ENCODE measurements around the gene BCHE. TPM values are rescaled to one million over a fixed set of nuclear protein-coding genes. Genes with fewer than 3 reads are reported as not detected.

BCHE gene
- total RNA-seq, 1 donor from 2014 or later: 6.8 TPM

DNA sequence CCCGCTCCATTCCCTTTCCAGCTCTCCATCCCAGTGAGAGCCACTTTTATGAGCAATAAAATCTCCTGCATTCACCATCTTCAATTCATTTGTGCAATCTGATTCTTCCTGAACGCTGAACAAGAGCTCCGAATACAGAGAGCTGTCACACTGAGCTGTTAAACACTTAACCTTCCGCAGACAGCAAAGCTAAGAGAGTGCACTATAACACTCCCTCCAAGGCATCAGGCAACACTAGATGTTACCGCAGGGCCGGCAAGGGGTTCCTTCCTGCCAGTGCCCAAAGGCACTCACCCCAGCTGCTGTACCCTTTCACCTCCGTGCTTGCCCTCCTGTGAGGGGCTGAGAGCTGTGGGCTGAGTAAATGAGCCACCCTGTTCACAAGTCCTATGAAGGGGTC, 85.6 kb downstream of the BCHE start:
- no peak overlapping the region for H3K4me3 ChIP-seq
- no peaks in the 10 kb centered on the region for H3K9me3 ChIP-seq
- TF ChIP-seq, protein P1, sequence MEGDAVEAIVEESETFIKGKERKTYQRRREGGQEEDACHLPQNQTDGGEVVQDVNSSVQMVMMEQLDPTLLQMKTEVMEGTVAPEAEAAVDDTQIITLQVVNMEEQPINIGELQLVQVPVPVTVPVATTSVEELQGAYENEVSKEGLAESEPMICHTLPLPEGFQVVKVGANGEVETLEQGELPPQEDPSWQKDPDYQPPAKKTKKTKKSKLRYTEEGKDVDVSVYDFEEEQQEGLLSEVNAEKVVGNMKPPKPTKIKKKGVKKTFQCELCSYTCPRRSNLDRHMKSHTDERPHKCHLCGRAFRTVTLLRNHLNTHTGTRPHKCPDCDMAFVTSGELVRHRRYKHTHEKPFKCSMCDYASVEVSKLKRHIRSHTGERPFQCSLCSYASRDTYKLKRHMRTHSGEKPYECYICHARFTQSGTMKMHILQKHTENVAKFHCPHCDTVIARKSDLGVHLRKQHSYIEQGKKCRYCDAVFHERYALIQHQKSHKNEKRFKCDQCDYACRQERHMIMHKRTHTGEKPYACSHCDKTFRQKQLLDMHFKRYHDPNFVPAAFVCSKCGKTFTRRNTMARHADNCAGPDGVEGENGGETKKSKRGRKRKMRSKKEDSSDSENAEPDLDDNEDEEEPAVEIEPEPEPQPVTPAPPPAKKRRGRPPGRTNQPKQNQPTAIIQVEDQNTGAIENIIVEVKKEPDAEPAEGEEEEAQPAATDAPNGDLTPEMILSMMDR (IDR thresholded peaks at IDR 0.05): no peak
- no peak for ATAC-seq
- H3K27me3 ChIP-seq: no peaks in the 10 kb centered on the region
- H3K4me1 ChIP-seq: no peaks in the 10 kb centered on the region
- H3K36me3 ChIP-seq: no peaks in the 10 kb centered on the region
- no peak for DNase-seq
- intact Hi-C loops (cut with DNase I): no loop called here
- no peak overlapping the region for H3K27ac ChIP-seq

DNA sequence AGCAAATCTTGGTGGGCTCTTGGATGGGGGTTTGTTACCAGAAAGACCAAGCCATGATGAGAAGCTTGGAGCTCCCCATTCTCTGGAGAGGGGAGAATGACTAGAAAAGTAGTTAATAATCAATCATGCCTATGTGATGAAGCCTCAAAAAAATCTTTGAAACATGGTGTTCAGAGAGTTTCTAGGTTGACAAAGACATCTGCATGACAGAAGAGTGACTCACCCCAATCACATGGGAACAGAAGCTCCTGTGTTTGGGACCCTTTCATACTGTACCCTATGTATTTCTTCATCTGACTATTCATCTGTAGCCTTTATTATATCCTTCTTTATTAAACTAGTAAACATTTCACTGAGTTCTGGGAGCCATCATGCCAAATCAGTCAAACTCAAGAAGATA, 87.4 kb downstream of the BCHE start:
- Histone ChIP-seq H3K27me3 (no peaks in the 10 kb centered on the region), H3K9me3 (no peaks in the 10 kb centered on the region), H3K4me1 (no peaks in the 10 kb centered on the region), H3K4me3 (no peak overlapping the region), H3K27ac (no peak overlapping the region), H3K36me3 (no peaks in the 10 kb centered on the region)
- TF ChIP-seq, protein P1 (IDR thresholded peaks at IDR 0.05): no peak
- intact Hi-C loops (cut with DNase I): no loop called here
- ATAC-seq: no peak
- DNase-seq: no peak

DNA sequence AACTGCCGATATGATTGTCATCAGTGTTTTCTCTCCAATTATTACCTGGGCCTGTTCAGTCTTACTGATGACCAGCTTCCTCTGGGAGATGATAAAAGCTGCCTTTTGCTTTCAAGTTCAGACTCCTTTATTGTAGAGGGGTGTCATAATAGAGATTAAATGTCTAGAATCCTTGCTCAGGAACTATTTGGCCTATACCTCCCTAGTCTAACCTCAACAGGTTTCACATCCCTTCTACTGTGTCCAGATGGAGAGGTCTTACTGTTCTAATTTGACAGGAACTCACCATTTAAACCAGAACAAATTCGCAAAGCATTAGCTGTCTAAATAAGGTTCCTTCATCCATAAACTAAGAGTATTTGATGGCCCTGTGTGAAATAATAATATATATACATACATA, 88.0 kb downstream of the BCHE start:
- Histone ChIP-seq H3K9me3 (no peaks in the 10 kb centered on the region), H3K4me1 (no peaks in the 10 kb centered on the region), H3K4me3 (no peak overlapping the region), H3K27ac (no peak overlapping the region), H3K36me3 (no peaks in the 10 kb centered on the region), H3K27me3 (no peaks in the 10 kb centered on the region)
- TF ChIP-seq, protein P1 (IDR thresholded peaks at IDR 0.05): no peak
- ATAC-seq: no peak
- intact Hi-C loops (cut with DNase I): no loop called here
- DNase-seq: no peak

DNA sequence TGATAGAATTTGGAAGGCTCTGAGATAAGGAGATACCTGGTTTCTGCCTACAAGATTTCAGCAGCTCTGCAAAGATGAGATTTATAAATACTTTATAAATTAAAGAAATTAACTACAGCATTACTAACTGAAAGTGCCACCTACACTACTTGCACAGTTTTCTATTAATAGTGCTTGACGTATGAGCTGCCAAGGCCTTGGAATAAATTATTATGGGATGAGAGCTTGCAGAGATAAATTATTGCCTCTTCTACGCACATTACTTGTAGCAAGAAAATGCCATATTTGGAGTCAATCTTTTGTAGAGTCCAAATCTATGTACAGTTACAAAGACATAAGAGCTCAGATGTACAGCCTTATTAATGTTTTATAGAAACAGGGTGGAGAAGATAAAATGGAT, 89.1 kb downstream of the BCHE start:
- intact Hi-C loops (cut with DNase I): no loop called here
- TF ChIP-seq, protein P1 (IDR thresholded peaks at IDR 0.05): no peak
- Histone ChIP-seq H3K4me3 (no peak overlapping the region), H3K27me3 (no peaks in the 10 kb centered on the region), H3K27ac (no peak overlapping the region), H3K36me3 (no peaks in the 10 kb centered on the region), H3K9me3 (no peaks in the 10 kb centered on the region), H3K4me1 (no peaks in the 10 kb centered on the region)
- DNase-seq (no peak), ATAC-seq (no peak)

DNA sequence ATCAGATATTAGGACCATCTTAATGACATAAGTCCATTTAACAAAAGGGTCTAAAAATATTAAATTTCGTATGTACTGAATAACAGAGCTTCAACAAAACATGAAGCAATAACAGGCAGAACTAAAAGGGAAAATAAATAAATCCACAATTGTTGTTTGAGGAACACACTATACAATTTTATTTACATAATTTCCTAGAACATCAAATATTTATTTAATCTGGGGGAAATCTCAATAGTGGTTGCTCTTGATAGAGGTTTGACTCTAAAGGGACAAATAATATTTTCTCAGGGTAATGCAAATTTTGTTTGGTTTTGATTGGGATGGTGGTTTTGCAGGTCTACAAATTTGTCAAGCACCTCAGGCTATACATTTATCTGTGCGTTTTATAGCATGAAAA, 90.3 kb downstream of the BCHE start:
- TF ChIP-seq, protein P1 (IDR thresholded peaks at IDR 0.05): no peak
- Histone ChIP-seq H3K4me3 (no peak overlapping the region), H3K27me3 (no peaks in the 10 kb centered on the region), H3K4me1 (no peaks in the 10 kb centered on the region), H3K9me3 (no peaks in the 10 kb centered on the region), H3K27ac (no peak overlapping the region), H3K36me3 (no peaks in the 10 kb centered on the region)
- intact Hi-C loops (cut with DNase I): no loop called here
- ATAC-seq (no peak), DNase-seq (no peak)

DNA sequence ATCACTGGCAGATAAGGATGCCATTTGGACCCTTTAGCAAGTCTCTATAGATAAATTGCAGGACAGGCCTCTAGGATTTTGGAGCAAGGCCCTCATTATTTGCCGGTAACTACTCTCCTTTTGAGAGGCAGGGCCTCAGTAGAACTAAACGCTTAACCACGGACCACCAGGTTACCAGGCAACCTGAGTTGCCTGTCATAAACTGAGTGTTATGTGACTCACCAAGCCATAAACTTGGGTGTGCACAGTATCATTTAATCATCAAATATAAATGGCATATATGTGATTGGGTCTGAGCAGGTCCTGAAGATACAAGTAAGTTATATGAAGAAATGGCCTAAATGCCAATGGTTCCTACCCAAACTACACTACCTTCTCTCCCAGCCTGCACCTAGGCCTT, 93.2 kb downstream of the BCHE start:
- Histone ChIP-seq H3K9me3 (no peaks in the 10 kb centered on the region), H3K4me1 (no peaks in the 10 kb centered on the region), H3K4me3 (no peak overlapping the region), H3K27me3 (no peaks in the 10 kb centered on the region), H3K27ac (no peak overlapping the region), H3K36me3 (no peaks in the 10 kb centered on the region)
- intact Hi-C loops (cut with DNase I): no loop called here
- ATAC-seq (no peak), DNase-seq (no peak)
- TF ChIP-seq, protein P1 (IDR thresholded peaks at IDR 0.05): no peak
